NCI-H1694 (cell line): Measurements from ENCODE around the gene MPZL3.

Source experiments
- DNase-seq: peaks from one replicate; lab custom pipeline; 2025; lab: John Stamatoyannopoulos, UW

MPZL3 gene

GRCh38 chr11:118232659-118233058 lies 19.5 kb downstream of the MPZL3 start:
- no peak for DNase-seq

GRCh38 chr11:118231461-118231860 lies 20.7 kb downstream of the MPZL3 start:
- DNase-seq, result no peak

- DNase-seq, result no peak
Measured at GRCh38 chr11:118230088-118230487, 22.1 kb downstream of the MPZL3 start.

- DNase-seq, result no peak
Measured at GRCh38 chr11:118229274-118229847, 22.8 kb downstream of the MPZL3 start.

GRCh38 chr11:118227865-118228785 lies 24.0 kb downstream of the MPZL3 start:
- no peak for DNase-seq

GRCh38 chr11:118226781-118227180 lies 25.4 kb downstream of the MPZL3 start:
- DNase-seq, result no peak

- DNase-seq, result no peak
Measured at GRCh38 chr11:118226296-118226695, 25.9 kb downstream of the MPZL3 start.

- no peak for DNase-seq
Measured at GRCh38 chr11:118224511-118225188, 27.5 kb downstream of the MPZL3 start, which contains the start of gene JAML. Gene JAML, minus strand, starts transcription at chr11:118225011. Its CDS starts 10,145 bp downstream, at chr11:118214866.

- DNase-seq, result no peak
Measured at GRCh38 chr11:118223992-118224391, 28.2 kb downstream of the MPZL3 start.

GRCh38 chr11:118223570-118223969 lies 28.6 kb downstream of the MPZL3 start:
- DNase-seq, result no peak

- no peak for DNase-seq
Measured at GRCh38 chr11:118222437-118222836, 29.7 kb downstream of the MPZL3 start.

GRCh38 chr11:118221419-118221818 lies 30.7 kb downstream of the MPZL3 start:
- no peak for DNase-seq

GRCh38 chr11:118219732-118220131 lies 32.4 kb downstream of the MPZL3 start:
- DNase-seq, result no peak

- no peak for DNase-seq
Measured at GRCh38 chr11:118219244-118219643, 32.9 kb downstream of the MPZL3 start.

- DNase-seq, result no peak
Measured at GRCh38 chr11:118217575-118217974, 34.6 kb downstream of the MPZL3 start.

GRCh38 chr11:118216621-118217481 lies 35.3 kb downstream of the MPZL3 start:
- no peak for DNase-seq

- no peak for DNase-seq
Measured at GRCh38 chr11:118215765-118216164, 36.4 kb downstream of the MPZL3 start.

GRCh38 chr11:118215262-118215661 lies 36.9 kb downstream of the MPZL3 start:
- no peak for DNase-seq

- no peak for DNase-seq
Measured at GRCh38 chr11:118214210-118214914, 37.8 kb downstream of the MPZL3 start.

GRCh38 chr11:118213781-118214180 lies 38.4 kb downstream of the MPZL3 start:
- DNase-seq, result no peak

GRCh38 chr11:118213201-118213600 lies 39.0 kb downstream of the MPZL3 start:
- DNase-seq, result no peak
